Smooth muscle cell (in vitro differentiated cells): ENCODE data around the gene COPS2. TPM values are rescaled to one million over a fixed set of nuclear protein-coding genes. Genes with fewer than 3 reads are reported as not detected.

ENCODE experiments used
- DNase-seq: peaks from one replicate; lab custom pipeline; 2025; ENCODE audit not compliant: unreplicated experiment; lab: John Stamatoyannopoulos, UW
- H2AFZ ChIP-seq: fragments of 200-600 bp; sonication (generic); 2 replicates; pipeline ENCODE4 v1.6.0; 2016; ENCODE audit warnings: antibody characterized with exemption, low read depth, mild to moderate bottlenecking
- H3F3A ChIP-seq: fragments of 200-600 bp; sonication (generic); 2 replicates; pipeline ENCODE4 v1.6.0; 2017; ENCODE audit warnings: antibody characterized with exemption, low read depth
- H3K27ac ChIP-seq: fragments of 200-600 bp; sonication (generic); 2 replicates; pipeline ENCODE4 v1.5.1; 2016; ENCODE audit warnings: low read depth, mild to moderate bottlenecking
- H3K27me3 ChIP-seq: fragments of 200-600 bp; sonication (generic); 2 replicates; pipeline ENCODE4 v1.6.1; 2016; ENCODE audit warnings: low read depth, mild to moderate bottlenecking
- H3K36me3 ChIP-seq: fragments of 200-600 bp; sonication (generic); 2 replicates; pipeline ENCODE4 v1.5.1; 2016; ENCODE audit warnings: low read depth
- H3K4me1 ChIP-seq: fragments of 200-600 bp; sonication (generic); 2 replicates; pipeline ENCODE4 v1.5.1; 2016; ENCODE audit warnings: low read depth
- H3K4me2 ChIP-seq: fragments of 200-600 bp; sonication (generic); 2 replicates; pipeline ENCODE4 v1.6.0; 2016; ENCODE audit warnings: mild to moderate bottlenecking
- H3K4me3 ChIP-seq: fragments of 200-600 bp; sonication (generic); 2 replicates; pipeline ENCODE4 v1.5.1; 2016; ENCODE audit warnings: mild to moderate bottlenecking
- H3K79me2 ChIP-seq: fragments of 200-600 bp; sonication (generic); 2 replicates; pipeline ENCODE4 v1.6.0; 2016; ENCODE audit warnings: low read depth, mild to moderate bottlenecking
- H3K9ac ChIP-seq: fragments of 200-600 bp; sonication (generic); 2 replicates; pipeline ENCODE4 v1.6.0; 2016; ENCODE audit warnings: low read depth
- H3K9me3 ChIP-seq: fragments of 200-600 bp; sonication (generic); replicated peaks from 2 replicates; pipeline ENCODE4 v1.5.1; 2016; ENCODE audit warnings: low read depth
- H4K20me1 ChIP-seq: fragments of 200-600 bp; sonication (generic); 2 replicates; pipeline ENCODE4 v1.6.0; 2016; ENCODE audit warnings: low read depth
- CTCF ChIP-seq: fragments of 200-600 bp; sonication (generic); IDR thresholded peaks from 2 replicates; pipeline ENCODE4 v1.5.1; 2017; ENCODE audit warnings: borderline replicate concordance, mild to moderate bottlenecking, antibody characterized with exemption; ENCODE audit not compliant: insufficient read depth, poor library complexity, severe bottlenecking
- WGBS: methylation state at CpG from one replicate; pipeline ENCODE4 v1.1.7; 2016; ENCODE audit warnings: low lambda C conversion rate; 5-methylcytosine and 5-hydroxymethylcytosine counted together
- polyA plus RNA-seq: library from polyadenylated mRNA; unstranded; fragments of >200 nt; fragmentation: Nextera tagmentation; extraction: Ambion mirVana; gene quantifications from 2 replicates; pipeline ENCODE4 v1.2.1, GENCODE V29; 2016
- total RNA-seq: library from RNA; depleted of rRNA; stranded (reverse); fragments of >200 nt; gene quantifications from 2 replicates; pipeline ENCODE4 v1.2.3, GENCODE V29; 2014

The COPS2 gene
- total and polyA plus RNA-seq, 2 experiments from 2014 or later = 21.5 to 88.0 TPM

- H3F3A ChIP-seq = no peaks in the 10 kb centered on the region
- peaks cover 17% of the 10 kb centered on the region for H4K20me1 ChIP-seq
- no peak overlapping the region for H2AFZ ChIP-seq
- no peak overlapping the region for H3K4me3 ChIP-seq
- peaks cover 5% of the 10 kb centered on the region for H3K4me1 ChIP-seq
- TF ChIP-seq CTCF = no peak
- H3K9me3 ChIP-seq = no peaks in the 10 kb centered on the region
- H3K9ac ChIP-seq = no peak overlapping the region
- 95% methylated on average over 5 of the region's 5 CpGs for WGBS
- peaks cover 45% of the 10 kb centered on the region for H3K36me3 ChIP-seq
- no peak overlapping the region for H3K4me2 ChIP-seq
- DNase-seq = no peak
- no peaks in the 10 kb centered on the region for H3K27me3 ChIP-seq
- H3K79me2 ChIP-seq = peaks cover 3% of the 10 kb centered on the region
- H3K27ac ChIP-seq = no peak overlapping the region
Measured at GRCh38 chr15:49134683-49135341, 20.6 kb downstream of the COPS2 start.

DNA sequence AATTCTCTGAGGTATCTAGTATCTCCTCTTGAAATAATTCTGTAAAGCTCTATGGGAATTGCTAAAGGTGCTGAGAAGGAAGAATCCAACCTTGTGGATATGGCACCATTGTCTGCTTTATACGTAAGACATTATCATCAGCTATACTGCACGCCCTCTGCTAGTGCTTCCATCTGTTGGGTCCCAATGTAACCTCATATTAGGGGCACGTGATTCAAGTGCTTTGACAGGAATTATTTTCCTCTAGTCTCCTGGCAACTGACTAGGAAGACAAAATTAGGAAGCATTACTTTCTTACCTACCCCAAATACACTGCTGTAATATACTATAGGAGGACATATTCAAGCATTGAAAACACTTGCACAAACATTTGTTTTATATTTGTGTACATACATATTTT, 24.0 kb downstream of the COPS2 start:
- H3F3A ChIP-seq = no peaks in the 10 kb centered on the region
- H2AFZ ChIP-seq = no peak overlapping the region
- no peak overlapping the region for H3K4me3 ChIP-seq
- WGBS = 88% methylated on average over 3 of the region's 3 CpGs
- no peak overlapping the region for H3K9ac ChIP-seq
- no peaks in the 10 kb centered on the region for H4K20me1 ChIP-seq
- H3K9me3 ChIP-seq = no peaks in the 10 kb centered on the region
- H3K4me1 ChIP-seq = no peaks in the 10 kb centered on the region
- no peak overlapping the region for H3K27ac ChIP-seq
- H3K4me2 ChIP-seq = no peak overlapping the region
- H3K27me3 ChIP-seq = no peaks in the 10 kb centered on the region
- no peak for DNase-seq
- no peak for TF ChIP-seq CTCF
- peaks cover 3% of the 10 kb centered on the region for H3K79me2 ChIP-seq
- peaks cover 63% of the 10 kb centered on the region for H3K36me3 ChIP-seq

- TF ChIP-seq CTCF = no peak
- peaks cover 10% of the 10 kb centered on the region for H3F3A ChIP-seq
- no peaks in the 10 kb centered on the region for H3K4me1 ChIP-seq
- no peaks in the 10 kb centered on the region for H3K79me2 ChIP-seq
- no peak overlapping the region for H3K4me2 ChIP-seq
- H4K20me1 ChIP-seq = no peaks in the 10 kb centered on the region
- H3K36me3 ChIP-seq = peaks cover 21% of the 10 kb centered on the region
- H3K9me3 ChIP-seq = no peaks in the 10 kb centered on the region
- 69% methylated on average over 2 of the region's 2 CpGs for WGBS
- DNase-seq = no peak
- no peak overlapping the region for H3K9ac ChIP-seq
- H3K4me3 ChIP-seq = no peak overlapping the region
- no peak overlapping the region for H2AFZ ChIP-seq
- no peaks in the 10 kb centered on the region for H3K27me3 ChIP-seq
- no peak overlapping the region for H3K27ac ChIP-seq
Measured at GRCh38 chr15:49124371-49124770, 31.0 kb downstream of the COPS2 start.

- WGBS = 91% methylated on average over 1 of the region's 1 CpG
Measured at GRCh38 chr15:49122541-49123062, 32.8 kb downstream of the COPS2 start.

More at GRCh38 chr15:49122541-49123062, 32.8 kb downstream of the COPS2 start:
- no peaks in the 10 kb centered on the region for H3K27me3 ChIP-seq
- H2AFZ ChIP-seq = no peak overlapping the region
- H4K20me1 ChIP-seq = no peaks in the 10 kb centered on the region
- H3K9me3 ChIP-seq = no peaks in the 10 kb centered on the region
- H3K4me3 ChIP-seq = no peak overlapping the region
- no peak overlapping the region for H3K9ac ChIP-seq
- H3K79me2 ChIP-seq = no peaks in the 10 kb centered on the region
- H3K4me1 ChIP-seq = no peaks in the 10 kb centered on the region
- peaks cover 10% of the 10 kb centered on the region for H3F3A ChIP-seq
- DNase-seq = no peak
- no peak overlapping the region for H3K27ac ChIP-seq
- no peak overlapping the region for H3K4me2 ChIP-seq
- H3K36me3 ChIP-seq = peaks cover 10% of the 10 kb centered on the region
- TF ChIP-seq CTCF = no peak
